K562 (cell line): ENCODE measurements around the gene SLC27A2. TPM values are rescaled to one million over a fixed set of nuclear protein-coding genes. Genes with fewer than 3 reads are reported as not detected.

Experiments used
- EGR1 ChIP-seq: fragments of 450-650 bp; conservative IDR thresholded peaks from 2 replicates; pipeline ENCODE4 v1.6.1; 2017; ENCODE audit warnings: mild to moderate bottlenecking
- ELF2 ChIP-seq: fragments of 250-450 bp; sonication (Bioruptor Pico); IDR thresholded peaks from 2 replicates; pipeline ENCODE4 v1.5.0; 2021; ENCODE audit warnings: mild to moderate bottlenecking
- ETV1 ChIP-seq: fragments of 450-650 bp; conservative IDR thresholded peaks from 2 replicates; pipeline ENCODE4 v1.6.1; 2016; ENCODE audit warnings: missing genetic modification characterization, control low read depth, low read depth, missing compliant biosample characterization
- FOXK1 ChIP-seq: sonication (generic); formaldehyde crosslinking; IDR thresholded peaks from 2 replicates; pipeline ENCODE4 v1.8.0; 2022; ENCODE audit warnings: missing genetic modification reagents, mild to moderate bottlenecking, borderline replicate concordance
- KDM1A ChIP-seq, 2 experiments: fragments of 450-650 bp; IDR thresholded peaks; 2 replicates each; pipeline ENCODE4 v1.6.1; 2016; ENCODE audit warnings: mild to moderate bottlenecking in 2 of 2
- MAZ ChIP-seq, 2 experiments: fragments of 450-650 bp in 1 of 2; sonication (generic) in 1 of 2; formaldehyde crosslinking; IDR thresholded peaks in 1 of 2; conservative IDR thresholded peaks in 1 of 2; 2 replicates each; pipeline versions ENCODE4 v1.4.0 to v1.5.0; 2020; ENCODE audit warnings: mild to moderate bottlenecking in 1 of 2, missing genetic modification reagents in 1 of 2
- MEIS2 ChIP-seq: fragments of 450-650 bp; IDR thresholded peaks from 2 replicates; pipeline ENCODE4 v1.6.1; 2014; ENCODE audit warnings: mild to moderate bottlenecking; ENCODE audit not compliant: partially characterized antibody
- MYC ChIP-seq, 2 experiments: fragments of 250-450 bp in 1 of 2; sonication (Bioruptor Pico) in 1 of 2; IDR thresholded peaks; 2 replicates each; pipeline versions ENCODE4 v1.5.1 to v1.6.1; 2012 to 2021; ENCODE audit warnings: low read depth in 2 of 2, borderline replicate concordance in 1 of 2, improper control_type of control experiment in 1 of 2, low read length in 1 of 2, mild to moderate bottlenecking in 1 of 2, moderate library complexity in 1 of 2
- NCOA1 ChIP-seq: fragments of 450-650 bp; IDR thresholded peaks from 2 replicates; pipeline ENCODE4 v1.6.1; 2016; ENCODE audit warnings: low read depth
- ZFP36 ChIP-seq: fragments of 150-350 bp; IDR thresholded peaks from 2 replicates; pipeline ENCODE4 v1.6.1; 2018; ENCODE audit warnings: low read length, low read depth; ENCODE audit not compliant: partially characterized antibody
- ZNF197 ChIP-seq: fragments of 200-800 bp; sonication (Bioruptor generic); IDR thresholded peaks from 2 replicates; pipeline ENCODE4 v1.6.1; 2016; ENCODE audit warnings: low read depth, missing genetic modification characterization, missing compliant biosample characterization
- polyA plus RNA-seq, 8 experiments: library from polyadenylated mRNA; depleted of rRNA in 4 of 8; stranded (reverse) in 5 of 8; unstranded in 3 of 8; fragments of >200 nt; fragmentation: Nextera tagmentation in 2 of 8; fragmentation: Illumina TruSeq in 1 of 8; extraction: Ambion mirVana in 2 of 8; extraction: Trizol in 1 of 8; gene quantifications; 2 replicates each; pipeline versions ENCODE4 v1.2.1 to v1.2.3, GENCODE V29; 2011 to 2014; ENCODE audit warnings: inconsistent platforms in 1 of 8, missing spikeins in 1 of 8
- total RNA-seq, 7 experiments: library from RNA; depleted of rRNA in 6 of 7; stranded (reverse); fragments of >200 nt in 6 of 7; fragmentation: Illumina TruSeq in 2 of 7; extraction: Trizol in 2 of 7; gene quantifications; 2 replicates each; pipeline versions ENCODE4 v1.2.1 to v1.2.3, GENCODE V29; 2011 to 2021; ENCODE audit warnings: low replicate concordance in 1 of 7
- TF ChIP-seq, protein P1 (sequence below), 2 experiments: IDR thresholded peaks in 1 of 2; conservative IDR thresholded peaks in 1 of 2; 2 replicates each; pipeline ENCODE4 v1.6.1; 2016; ENCODE audit warnings: low read depth in 2 of 2, mild to moderate bottlenecking in 1 of 2, missing compliant biosample characterization in 1 of 2, missing genetic modification characterization in 1 of 2, moderate library complexity in 1 of 2
- TF ChIP-seq, protein P2 (sequence below), 2 experiments: fragments of 250-450 bp in 1 of 2; fragments of 450-650 bp in 1 of 2; sonication (Bioruptor Pico) in 1 of 2; IDR thresholded peaks; 2 replicates each; pipeline versions ENCODE4 v1.6.1 to v1.8.0; 2016 to 2021; ENCODE audit warnings: mild to moderate bottlenecking in 2 of 2, moderate library complexity in 2 of 2, missing compliant biosample characterization in 1 of 2, missing genetic modification characterization in 1 of 2
- TF ChIP-seq, protein P3 (sequence below), 2 experiments: fragments of 450-650 bp in 1 of 2; sonication (generic) in 1 of 2; formaldehyde crosslinking in 1 of 2; IDR thresholded peaks in 1 of 2; conservative IDR thresholded peaks in 1 of 2; 2 replicates each; pipeline versions ENCODE4 v1.6.1 to v1.8.1; 2016 to 2023; ENCODE audit warnings: mild to moderate bottlenecking in 2 of 2, moderate library complexity in 2 of 2, inconsistent platforms in 1 of 2, missing genetic modification reagents in 1 of 2

The SLC27A2 gene
- total and polyA plus RNA-seq, 9 of the 15 experiments (the other 6 are each of a cell fraction or from before 2014, with no cell fraction given) = 4.9 to 38.0 (median 22.7) TPM

DNA sequence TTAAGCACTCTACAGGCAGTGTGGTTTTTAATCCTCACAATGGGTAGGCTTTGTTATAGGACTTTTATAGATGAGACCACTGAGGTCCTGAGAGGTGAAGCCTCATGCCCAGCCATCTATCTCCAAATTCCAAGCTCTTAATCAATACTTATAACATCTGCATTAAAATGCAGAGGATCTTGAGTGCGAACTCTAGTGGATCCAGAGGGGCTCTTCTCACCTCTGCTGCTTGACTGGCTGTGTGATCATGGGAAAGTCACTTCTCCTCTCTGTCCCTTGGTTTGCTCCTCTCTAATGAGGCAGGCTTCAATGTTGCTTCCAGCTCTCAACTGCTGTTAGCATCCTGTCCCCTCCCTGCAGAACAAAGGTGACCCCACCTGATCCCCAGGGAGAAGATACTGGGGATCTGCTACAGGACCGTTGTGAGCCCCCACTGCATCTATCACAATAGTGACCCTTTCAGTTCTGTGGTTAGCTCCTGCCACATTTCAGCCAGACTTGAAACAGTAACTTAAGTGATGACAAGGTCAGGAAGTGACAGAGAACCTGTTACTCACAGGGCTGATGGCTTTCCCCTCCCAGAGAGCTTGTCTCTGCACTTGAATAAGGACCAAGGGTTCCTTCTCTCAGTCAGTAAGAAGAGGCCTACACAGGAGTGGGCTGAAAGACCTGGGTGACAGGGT, 1.3 kb downstream of the SLC27A2 start (continued):
- TF ChIP-seq ZFP36 = peak; percentile 66
- TF ChIP-seq MYC (IDR thresholded peaks at IDR 0.05; ENCODE audit: low read depth, low read length) = no peak
- no peak for TF ChIP-seq MYC (CRISPR knock-in tag; IDR thresholded peaks at IDR 0.05; ENCODE audit: borderline replicate concordance, low read depth)
- TF ChIP-seq, protein P1, sequence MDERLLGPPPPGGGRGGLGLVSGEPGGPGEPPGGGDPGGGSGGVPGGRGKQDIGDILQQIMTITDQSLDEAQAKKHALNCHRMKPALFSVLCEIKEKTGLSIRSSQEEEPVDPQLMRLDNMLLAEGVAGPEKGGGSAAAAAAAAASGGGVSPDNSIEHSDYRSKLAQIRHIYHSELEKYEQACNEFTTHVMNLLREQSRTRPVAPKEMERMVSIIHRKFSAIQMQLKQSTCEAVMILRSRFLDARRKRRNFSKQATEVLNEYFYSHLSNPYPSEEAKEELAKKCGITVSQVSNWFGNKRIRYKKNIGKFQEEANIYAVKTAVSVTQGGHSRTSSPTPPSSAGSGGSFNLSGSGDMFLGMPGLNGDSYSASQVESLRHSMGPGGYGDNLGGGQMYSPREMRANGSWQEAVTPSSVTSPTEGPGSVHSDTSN (CRISPR knock-in tag; IDR thresholded peaks at IDR 0.05; ENCODE audit: low read depth) = no peak
- TF ChIP-seq, protein P1 (tag; conservative IDR thresholded peaks at IDR 0.05; ENCODE audit: low read depth) = 0 out of 2 replicates have a peak, but pooled peaks have one; percentile 27
- TF ChIP-seq MEIS2 = peak; percentile 82
- TF ChIP-seq KDM1A (IDR thresholded peaks at IDR 0.05) = 0 out of 4 replicates have a peak, but pooled peaks have one; percentile 10 to 32
- TF ChIP-seq MAZ (CRISPR knock-in tag; conservative IDR thresholded peaks at IDR 0.05 in 1 of 2, IDR thresholded peaks at IDR 0.05 in 1 of 2) = no peak
- TF ChIP-seq ELF2 (CRISPR knock-in tag) = peak; percentile 35; the same call in 1 of the 2 replicates
- TF ChIP-seq, protein P2, sequence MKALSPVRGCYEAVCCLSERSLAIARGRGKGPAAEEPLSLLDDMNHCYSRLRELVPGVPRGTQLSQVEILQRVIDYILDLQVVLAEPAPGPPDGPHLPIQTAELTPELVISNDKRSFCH (CRISPR knock-in tag; IDR thresholded peaks at IDR 0.05) = no peak
- TF ChIP-seq, protein P2 (tag; IDR thresholded peaks at IDR 0.05) = 0 out of 2 replicates have a peak, but pooled peaks have one; percentile 28
- no peak for TF ChIP-seq NCOA1
- peak; percentile 60; the same call in 1 of the 2 replicates for TF ChIP-seq ETV1
- TF ChIP-seq EGR1 = no peak
- TF ChIP-seq FOXK1 (CRISPR knock-in tag) = no peak
- no peak for TF ChIP-seq ZNF197 (CRISPR knock-in tag)
- TF ChIP-seq, protein P3, sequence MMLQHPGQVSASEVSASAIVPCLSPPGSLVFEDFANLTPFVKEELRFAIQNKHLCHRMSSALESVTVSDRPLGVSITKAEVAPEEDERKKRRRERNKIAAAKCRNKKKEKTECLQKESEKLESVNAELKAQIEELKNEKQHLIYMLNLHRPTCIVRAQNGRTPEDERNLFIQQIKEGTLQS (IDR thresholded peaks at IDR 0.05) = 0 out of 2 replicates have a peak, but pooled peaks have one; percentile 26
- TF ChIP-seq, protein P3 (CRISPR knock-in tag; conservative IDR thresholded peaks at IDR 0.05) = no peak
